RPMI8226 (cell line): ENCODE measurements around the gene HBQ1.
A peak's percentile ranks its signal among the peaks of the same experiment; 100 is the strongest.
"Not testable (repeated sequence)": the region's sequence is repeated elsewhere in the genome, so short reads cannot be mapped to it uniquely, and the experiment has no call there.

ENCODE experiments used
- DNase-seq: peaks from one replicate; pipeline ENCODE4 v3.0.0-alpha.2; 2015

The HBQ1 gene

DNA sequence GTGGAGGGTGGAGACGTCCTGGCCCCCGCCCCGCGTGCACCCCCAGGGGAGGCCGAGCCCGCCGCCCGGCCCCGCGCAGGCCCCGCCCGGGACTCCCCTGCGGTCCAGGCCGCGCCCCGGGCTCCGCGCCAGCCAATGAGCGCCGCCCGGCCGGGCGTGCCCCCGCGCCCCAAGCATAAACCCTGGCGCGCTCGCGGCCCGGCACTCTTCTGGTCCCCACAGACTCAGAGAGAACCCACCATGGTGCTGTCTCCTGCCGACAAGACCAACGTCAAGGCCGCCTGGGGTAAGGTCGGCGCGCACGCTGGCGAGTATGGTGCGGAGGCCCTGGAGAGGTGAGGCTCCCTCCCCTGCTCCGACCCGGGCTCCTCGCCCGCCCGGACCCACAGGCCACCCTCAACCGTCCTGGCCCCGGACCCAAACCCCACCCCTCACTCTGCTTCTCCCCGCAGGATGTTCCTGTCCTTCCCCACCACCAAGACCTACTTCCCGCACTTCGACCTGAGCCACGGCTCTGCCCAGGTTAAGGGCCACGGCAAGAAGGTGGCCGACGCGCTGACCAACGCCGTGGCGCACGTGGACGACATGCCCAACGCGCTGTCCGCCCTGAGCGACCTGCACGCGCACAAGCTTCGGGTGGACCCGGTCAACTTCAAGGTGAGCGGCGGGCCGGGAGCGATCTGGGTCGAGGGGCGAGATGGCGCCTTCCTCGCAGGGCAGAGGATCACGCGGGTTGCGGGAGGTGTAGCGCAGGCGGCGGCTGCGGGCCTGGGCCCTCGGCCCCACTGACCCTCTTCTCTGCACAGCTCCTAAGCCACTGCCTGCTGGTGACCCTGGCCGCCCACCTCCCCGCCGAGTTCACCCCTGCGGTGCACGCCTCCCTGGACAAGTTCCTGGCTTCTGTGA is 3.5 kb upstream of the HBQ1 start, which contains the start of gene HBA1:
Gene HBA1 (plus strand): TSS at position 204 of the 906 bp plus-strand sequence. CDS start 37 bp downstream, at position 241.
- DNase-seq, result not testable (repeated sequence)

DNA sequence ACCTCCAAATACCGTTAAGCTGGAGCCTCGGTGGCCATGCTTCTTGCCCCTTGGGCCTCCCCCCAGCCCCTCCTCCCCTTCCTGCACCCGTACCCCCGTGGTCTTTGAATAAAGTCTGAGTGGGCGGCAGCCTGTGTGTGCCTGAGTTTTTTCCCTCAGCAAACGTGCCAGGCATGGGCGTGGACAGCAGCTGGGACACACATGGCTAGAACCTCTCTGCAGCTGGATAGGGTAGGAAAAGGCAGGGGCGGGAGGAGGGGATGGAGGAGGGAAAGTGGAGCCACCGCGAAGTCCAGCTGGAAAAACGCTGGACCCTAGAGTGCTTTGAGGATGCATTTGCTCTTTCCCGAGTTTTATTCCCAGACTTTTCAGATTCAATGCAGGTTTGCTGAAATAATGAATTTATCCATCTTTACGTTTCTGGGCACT is 2.9 kb upstream of the HBQ1 start:
- no peak for DNase-seq

DNA sequence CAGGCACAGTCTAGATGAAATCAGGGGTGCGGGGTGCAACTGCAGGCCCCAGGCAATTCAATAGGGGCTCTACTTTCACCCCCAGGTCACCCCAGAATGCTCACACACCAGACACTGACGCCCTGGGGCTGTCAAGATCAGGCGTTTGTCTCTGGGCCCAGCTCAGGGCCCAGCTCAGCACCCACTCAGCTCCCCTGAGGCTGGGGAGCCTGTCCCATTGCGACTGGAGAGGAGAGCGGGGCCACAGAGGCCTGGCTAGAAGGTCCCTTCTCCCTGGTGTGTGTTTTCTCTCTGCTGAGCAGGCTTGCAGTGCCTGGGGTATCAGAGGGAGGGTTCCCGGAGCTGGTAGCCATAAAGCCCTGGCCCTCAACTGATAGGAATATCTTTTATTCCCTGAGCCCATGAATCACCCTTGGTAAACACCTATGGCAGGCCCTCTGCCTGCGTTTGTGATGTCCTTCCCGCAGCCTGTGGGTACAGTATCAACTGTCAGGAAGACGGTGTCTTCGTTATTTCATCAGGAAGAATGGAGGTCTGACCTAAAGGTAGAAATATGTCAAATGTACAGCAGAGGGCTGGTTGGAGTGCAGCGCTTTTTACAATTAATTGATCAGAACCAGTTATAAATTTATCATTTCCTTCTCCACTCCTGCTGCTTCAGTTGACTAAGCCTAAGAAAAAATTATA is 2.1 kb upstream of the HBQ1 start:
- no peak for DNase-seq

- no peak for DNase-seq
Observed at GRCh38 chr16:178668-179015, 1.6 kb upstream of the HBQ1 start.

GRCh38 chr16:179211-180092 is 807 bp upstream of the HBQ1 start:
- no peak for DNase-seq

GRCh38 chr16:180681-181564 is 664 bp downstream of the HBQ1 start:
- peak; percentile 96 for DNase-seq

- DNase-seq, result no peak
Observed at GRCh38 chr16:181565-182021, 1.3 kb downstream of the HBQ1 start.

GRCh38 chr16:183005-183404 is 2.7 kb downstream of the HBQ1 start:
- DNase-seq, result no peak

- no peak for DNase-seq
Observed at GRCh38 chr16:185213-185612, 5.0 kb downstream of the HBQ1 start.

- DNase-seq, result no peak
Observed at GRCh38 chr16:185691-186090, 5.4 kb downstream of the HBQ1 start.

GRCh38 chr16:187330-187729 is 7.1 kb downstream of the HBQ1 start:
- no peak for DNase-seq

DNA sequence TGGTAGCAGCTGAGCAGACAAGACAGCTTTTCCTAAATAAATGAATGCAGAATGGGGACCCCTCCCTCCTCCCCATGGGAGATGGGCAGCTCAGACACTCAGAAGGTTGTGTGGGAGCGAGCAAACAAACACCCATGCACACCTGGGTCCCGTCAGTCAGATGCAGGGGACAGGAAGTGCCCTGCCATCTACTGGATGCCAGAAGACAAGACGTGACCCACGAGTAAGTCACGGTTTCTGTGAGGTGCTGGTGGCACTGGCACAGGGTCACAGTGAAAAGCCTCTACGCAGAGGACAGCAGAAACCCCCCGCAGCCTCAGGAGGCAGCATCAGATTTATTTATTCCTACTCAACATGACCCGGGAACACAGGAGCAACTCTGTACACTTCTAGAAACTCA is 8.4 kb downstream of the HBQ1 start:
- DNase-seq, result peak; percentile 40

- DNase-seq, result no peak
Observed at GRCh38 chr16:189604-190186, 9.4 kb downstream of the HBQ1 start.

GRCh38 chr16:191831-192230 is 11.6 kb downstream of the HBQ1 start:
- no peak for DNase-seq

DNA sequence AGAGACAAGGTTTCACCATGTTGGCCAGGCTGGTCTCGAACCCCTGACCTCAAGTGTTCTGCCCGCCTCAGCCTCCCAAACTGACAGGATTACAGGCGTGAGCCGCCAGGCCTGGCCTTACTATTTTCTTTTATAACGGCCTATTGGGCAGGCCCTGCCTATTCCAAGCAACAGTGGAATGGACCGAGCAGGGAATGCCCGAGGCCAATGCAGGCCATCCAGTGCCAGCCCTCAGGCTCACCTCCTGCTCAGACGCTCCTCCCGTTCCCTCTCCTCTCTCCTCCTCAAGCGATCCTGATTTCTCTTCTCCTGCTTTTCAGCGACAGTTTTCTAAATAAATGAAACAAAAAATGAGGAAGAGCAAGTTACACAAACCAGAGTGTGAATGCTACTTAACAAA is 12.4 kb downstream of the HBQ1 start:
- no peak for DNase-seq

DNA sequence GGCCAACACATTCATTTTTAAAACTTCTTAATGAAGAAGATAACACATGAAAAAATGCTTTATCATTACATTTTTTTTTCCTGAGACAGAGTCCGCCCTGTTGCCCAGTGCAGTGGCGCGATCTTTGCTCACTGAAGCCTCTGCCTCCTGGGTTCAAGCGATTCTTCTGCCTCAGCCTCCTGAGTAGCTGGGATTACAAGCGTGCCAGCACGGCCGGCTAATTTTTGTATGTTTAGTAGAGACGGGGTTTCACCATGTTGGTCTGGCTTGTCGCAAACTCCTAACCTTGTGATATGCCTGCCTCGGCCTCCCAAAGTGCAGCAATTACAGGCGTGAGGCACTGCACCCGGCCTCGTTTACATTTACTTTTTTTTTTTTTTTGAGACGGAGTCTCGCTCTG is 13.2 kb downstream of the HBQ1 start:
- no peak for DNase-seq

GRCh38 chr16:194516-194915 is 14.3 kb downstream of the HBQ1 start:
- DNase-seq, result no peak

DNA sequence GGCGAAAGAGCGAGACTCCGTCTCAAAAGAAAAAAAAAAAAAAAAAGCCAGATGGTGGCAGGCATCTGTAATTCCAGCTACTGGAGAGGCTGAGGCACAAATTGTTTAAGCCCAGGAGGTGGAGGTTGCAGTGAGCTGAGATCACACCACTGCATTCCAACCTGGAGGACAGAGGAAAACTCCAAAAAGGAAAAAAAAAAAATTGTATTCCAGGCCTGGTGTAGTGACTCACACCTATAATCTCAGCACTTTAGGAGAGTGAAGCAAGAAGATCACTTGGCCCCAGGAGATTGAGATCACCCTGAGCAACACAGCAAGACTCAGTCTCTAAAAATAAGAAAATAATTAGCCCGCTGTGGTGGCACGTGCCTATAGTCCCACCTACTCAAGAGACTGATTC is 20.1 kb downstream of the HBQ1 start:
- no peak for DNase-seq

DNA sequence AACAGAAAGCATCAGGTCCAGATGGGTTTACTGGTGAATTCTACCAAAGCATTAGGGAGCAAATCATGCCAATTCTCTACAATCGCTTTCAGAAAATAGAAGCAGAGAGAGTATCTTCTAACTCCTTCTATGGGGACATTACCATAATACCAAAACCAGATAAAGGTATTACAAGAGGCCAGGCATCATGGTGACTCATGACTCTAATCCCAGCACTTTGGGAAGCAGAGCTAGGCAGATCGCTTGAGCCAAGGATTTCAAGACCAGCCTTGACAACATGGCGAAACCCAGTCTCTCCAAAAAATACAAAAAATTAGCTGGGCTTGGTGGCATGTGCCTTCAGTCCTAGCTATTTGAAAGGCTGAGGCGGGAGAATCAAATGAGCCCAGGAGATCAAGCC is 23.0 kb downstream of the HBQ1 start:
- DNase-seq, result no peak

DNA sequence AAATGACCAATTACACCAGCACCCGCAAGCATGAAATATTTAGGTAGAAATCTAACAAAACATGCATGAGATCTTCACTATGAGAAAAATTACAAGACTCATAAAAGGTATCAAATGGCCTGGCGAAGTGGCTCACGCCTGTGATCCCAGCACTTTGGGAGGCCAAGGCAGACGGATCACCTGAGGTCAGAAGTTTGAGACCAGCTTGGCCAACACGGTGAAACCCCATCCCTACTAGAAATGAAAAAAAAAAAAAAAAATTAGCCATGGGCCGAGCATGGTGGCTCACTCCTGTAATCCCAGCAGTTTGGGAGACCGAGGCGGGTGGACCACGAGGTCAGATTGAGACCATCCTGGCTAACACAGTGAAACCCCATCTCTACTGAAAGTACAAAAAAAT is 23.8 kb downstream of the HBQ1 start:
- not testable (repeated sequence) for DNase-seq

DNA sequence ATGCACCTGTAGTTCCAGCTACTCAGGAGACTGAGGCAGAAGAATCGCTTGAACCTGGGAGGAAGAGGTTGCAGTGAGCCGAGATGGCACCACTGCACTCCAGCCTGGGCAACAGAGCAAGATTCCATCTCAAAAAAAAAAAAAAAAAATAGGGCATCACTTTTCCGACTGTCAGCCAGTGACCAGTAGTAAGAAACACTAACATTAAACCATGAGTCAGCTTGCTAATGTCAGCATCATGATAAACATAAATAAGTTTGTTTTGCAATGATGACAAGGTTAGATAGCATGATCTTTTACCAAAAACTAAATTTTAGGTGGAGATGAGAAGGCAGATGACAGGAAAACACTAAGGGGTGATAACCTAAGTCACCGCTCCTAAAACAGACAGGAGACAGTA is 29.1 kb downstream of the HBQ1 start:
- DNase-seq, result not testable (repeated sequence)
